Anterior cingulate cortex (tissue), 58 donors: ENCODE measurements around the gene WDR44.
"Not testable (repeated sequence)": the region's sequence is repeated elsewhere in the genome, so short reads cannot be mapped to it uniquely, and the experiment has no call there.

ENCODE experiments used
- DNase-seq, 58 donors: peaks; one replicate each; lab custom pipeline; 2025; lab: John Stamatoyannopoulos, UW

WDR44 gene

GRCh38 chrX:118345464-118346257 is at the start of gene WDR44:
Gene WDR44 (plus strand): TSS chrX:118346106. CDS start chrX:118346504, 398 bp downstream.
- DNase-seq: peak; percentile 31 to 94 (median 86)

- DNase-seq: not testable (repeated sequence)
These were observed 40.1 kb upstream of the WDR44 start for GRCh38 chrX:118305827-118306226.

- DNase-seq: no peak
These were observed 30.4 kb upstream of the WDR44 start for GRCh38 chrX:118315529-118315928.

- no peak for DNase-seq
These were observed 21.3 kb upstream of the WDR44 start for GRCh38 chrX:118324588-118324987.

GRCh38 chrX:118325453-118325852 is 20.5 kb upstream of the WDR44 start:
- DNase-seq: no peak

GRCh38 chrX:118329175-118329574 is 16.7 kb upstream of the WDR44 start:
- DNase-seq: no peak

GRCh38 chrX:118337687-118338086 is 8.2 kb upstream of the WDR44 start:
- DNase-seq: no peak

GRCh38 chrX:118338930-118339329 is 7.0 kb upstream of the WDR44 start:
- no peak for DNase-seq

GRCh38 chrX:118345045-118345463 is 852 bp upstream of the WDR44 start:
- no peak for DNase-seq

GRCh38 chrX:118346258-118347094 is 570 bp downstream of the WDR44 start:
- DNase-seq: peak in 43 of 58 donors; percentile 1 to 70 (median 34)

- DNase-seq: no peak
These were observed 1.2 kb downstream of the WDR44 start for GRCh38 chrX:118347131-118347530.

- no peak for DNase-seq
These were observed 1.8 kb downstream of the WDR44 start for GRCh38 chrX:118347736-118348135.

- no peak for DNase-seq
These were observed 2.4 kb downstream of the WDR44 start for GRCh38 chrX:118348186-118348810.

GRCh38 chrX:118349188-118349587 is 3.3 kb downstream of the WDR44 start:
- DNase-seq: no peak

GRCh38 chrX:118350221-118350620 is 4.3 kb downstream of the WDR44 start:
- no peak for DNase-seq

GRCh38 chrX:118350706-118351105 is 4.8 kb downstream of the WDR44 start:
- no peak for DNase-seq

GRCh38 chrX:118352566-118352965 is 6.7 kb downstream of the WDR44 start:
- DNase-seq: no peak

GRCh38 chrX:118353081-118353850 is 7.4 kb downstream of the WDR44 start:
- DNase-seq: no peak

- DNase-seq: no peak
These were observed 9.5 kb downstream of the WDR44 start for GRCh38 chrX:118355225-118355920.
